Esophagus muscularis mucosa (tissue), 4 donors: ENCODE measurements around the gene CLIC5. TPM values are rescaled to one million over a fixed set of nuclear protein-coding genes. Genes with fewer than 3 reads are reported as not detected.

ENCODE experiments used
- DNase-seq: peaks from one replicate; pipeline ENCODE4 v3.0.0-alpha.2; 2017; ENCODE audit errors: extremely low spot score
- H3K27ac ChIP-seq, 4 donors: fragments of 200-600 bp; sonication (generic); replicated peaks in 1 of 4; 1 replicate in 3 of 4; 2 replicates in 1 of 4; pipeline ENCODE4 v1.5.1; 2016 to 2019; ENCODE audit warnings: mild to moderate bottlenecking in 1 of 4
- H3K27me3 ChIP-seq, 4 donors: fragments of 200-600 bp; sonication (generic); one replicate each; pipeline versions ENCODE4 v1.5.1 to v1.6.0; 2016 to 2019
- H3K36me3 ChIP-seq, 4 donors: fragments of 200-600 bp; sonication (generic); one replicate each; pipeline ENCODE4 v1.5.1; 2016 to 2019
- H3K4me1 ChIP-seq, 4 donors: fragments of 200-600 bp; sonication (generic); one replicate each; pipeline ENCODE4 v1.5.1; 2016 to 2019
- H3K4me3 ChIP-seq, 4 donors: fragments of 200-600 bp; sonication (generic); 1 replicate in 2 of 4; 2 replicates in 2 of 4; pipeline ENCODE4 v1.5.1; 2016 to 2019; ENCODE audit warnings: mild to moderate bottlenecking in 4 of 4, moderate library complexity in 1 of 4
- H3K9me3 ChIP-seq, 4 donors: fragments of 200-600 bp; sonication (generic); 1 replicate in 3 of 4; 2 replicates in 1 of 4; pipeline ENCODE4 v1.5.1; 2016 to 2019
- EP300 ChIP-seq: sonication (generic); formaldehyde crosslinking; IDR thresholded peaks from one replicate; pipeline ENCODE4 v1.6.1; 2017; ENCODE audit warnings: antibody characterized with exemption
- POLR2A ChIP-seq: fragments of 450-650 bp; IDR thresholded peaks from one replicate; pipeline ENCODE4 v1.6.1; 2017; ENCODE audit warnings: antibody characterized with exemption, moderate library complexity, mild to moderate bottlenecking, low read depth
- POLR2AphosphoS5 ChIP-seq, 2 donors: sonication (generic); formaldehyde crosslinking; IDR thresholded peaks; one replicate each; pipeline ENCODE4 v1.6.1; 2017; ENCODE audit warnings: antibody characterized with exemption in 2 of 2
- WGBS: methylation state at CpG from one replicate; pipeline ENCODE4 v1.1.5; 2018; 5-methylcytosine and 5-hydroxymethylcytosine counted together
- intact Hi-C: fragments of 100-400 bp; cut with DNase I; formaldehyde crosslinking; loops from one replicate; pipeline ENCODE4 v1.15.1; 2023
- total RNA-seq, 4 donors: library from RNA; depleted of rRNA; stranded (reverse); fragments of >200 nt; gene quantifications; one replicate each; pipeline versions ENCODE4 v1.1.0 to v1.2.1, GENCODE V29; 2016
- TF ChIP-seq, protein P1 (sequence below), 3 experiments: fragments of 200-600 bp in 2 of 3; fragments of 450-650 bp in 1 of 3; sonication (generic) in 2 of 3; IDR thresholded peaks; one replicate each; pipeline ENCODE4 v1.5.1; 2017 to 2019; ENCODE audit warnings: antibody characterized with exemption in 3 of 3, mild to moderate bottlenecking in 2 of 3, moderate library complexity in 1 of 3

CLIC5 gene
- total RNA-seq, 4 donors from 2014 or later: 5.3 to 7.2 (median 6.3) TPM

DNA sequence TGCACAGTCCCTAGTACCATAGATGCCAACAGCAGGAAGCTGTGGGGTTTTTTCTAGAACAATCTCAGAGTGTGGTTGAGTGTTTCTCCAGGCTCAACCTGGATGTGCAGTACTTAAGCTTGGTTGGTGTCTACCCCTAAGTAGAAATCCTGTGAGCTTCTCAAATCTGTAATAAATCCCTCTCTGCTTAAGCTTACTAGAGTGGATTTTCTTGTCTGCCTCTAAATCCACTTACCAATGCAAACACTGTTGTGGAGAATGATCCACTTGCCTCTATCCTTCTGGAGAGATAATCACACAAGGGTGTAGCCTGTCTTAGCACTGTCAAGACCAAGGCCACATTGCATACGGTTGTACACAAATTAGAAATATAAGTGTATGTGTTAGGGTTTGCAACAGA lies 43.3 kb upstream of the CLIC5 start:
- intact Hi-C loops: no loop called here
- TF ChIP-seq EP300 (no peak), POLR2AphosphoS5 (IDR thresholded peaks at IDR 0.05) (no peak), POLR2A (no peak)
- TF ChIP-seq, protein P1, sequence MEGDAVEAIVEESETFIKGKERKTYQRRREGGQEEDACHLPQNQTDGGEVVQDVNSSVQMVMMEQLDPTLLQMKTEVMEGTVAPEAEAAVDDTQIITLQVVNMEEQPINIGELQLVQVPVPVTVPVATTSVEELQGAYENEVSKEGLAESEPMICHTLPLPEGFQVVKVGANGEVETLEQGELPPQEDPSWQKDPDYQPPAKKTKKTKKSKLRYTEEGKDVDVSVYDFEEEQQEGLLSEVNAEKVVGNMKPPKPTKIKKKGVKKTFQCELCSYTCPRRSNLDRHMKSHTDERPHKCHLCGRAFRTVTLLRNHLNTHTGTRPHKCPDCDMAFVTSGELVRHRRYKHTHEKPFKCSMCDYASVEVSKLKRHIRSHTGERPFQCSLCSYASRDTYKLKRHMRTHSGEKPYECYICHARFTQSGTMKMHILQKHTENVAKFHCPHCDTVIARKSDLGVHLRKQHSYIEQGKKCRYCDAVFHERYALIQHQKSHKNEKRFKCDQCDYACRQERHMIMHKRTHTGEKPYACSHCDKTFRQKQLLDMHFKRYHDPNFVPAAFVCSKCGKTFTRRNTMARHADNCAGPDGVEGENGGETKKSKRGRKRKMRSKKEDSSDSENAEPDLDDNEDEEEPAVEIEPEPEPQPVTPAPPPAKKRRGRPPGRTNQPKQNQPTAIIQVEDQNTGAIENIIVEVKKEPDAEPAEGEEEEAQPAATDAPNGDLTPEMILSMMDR (IDR thresholded peaks at IDR 0.05): no peak
- H3K9me3 ChIP-seq: peaks cover 0 to 3% (median 0%) of the 10 kb centered on the region in 4 donors
- no peak overlapping the region for H3K27ac ChIP-seq
- no peak overlapping the region for H3K4me3 ChIP-seq
- H3K4me1 ChIP-seq: peaks cover 0 to 7% (median 2%) of the 10 kb centered on the region in 4 donors
- no peaks in the 10 kb centered on the region for H3K36me3 ChIP-seq
- H3K27me3 ChIP-seq: no peaks in the 10 kb centered on the region
- 90% methylated on average over 1 of the region's 1 CpG for WGBS
- no peak for DNase-seq

DNA sequence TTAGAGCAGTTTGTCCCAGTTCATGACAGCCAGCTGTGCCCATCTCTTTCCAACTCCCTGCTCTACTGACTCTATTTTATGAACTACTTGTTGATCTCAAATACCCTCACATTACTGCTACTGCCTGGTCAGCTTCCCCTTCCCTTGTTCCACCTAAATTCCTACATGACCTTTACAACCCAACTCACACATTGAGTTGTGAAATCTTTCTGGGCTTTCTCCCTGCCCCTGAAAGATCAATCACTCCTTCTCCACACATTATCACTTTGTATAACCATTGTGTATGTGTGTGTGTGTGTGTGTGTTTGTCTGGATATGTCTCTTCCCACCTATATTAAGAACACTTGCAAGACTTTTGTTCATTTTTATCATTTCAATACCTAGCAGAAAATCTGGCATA lies 42.1 kb upstream of the CLIC5 start:
- DNase-seq: peak; percentile 89
- TF ChIP-seq POLR2A (no peak), EP300 (no peak), POLR2AphosphoS5 (IDR thresholded peaks at IDR 0.05) (no peak)
- TF ChIP-seq, protein P1 (IDR thresholded peaks at IDR 0.05): no peak
- H3K36me3 ChIP-seq: no peaks in the 10 kb centered on the region
- no peaks in the 10 kb centered on the region for H3K9me3 ChIP-seq
- intact Hi-C loops: no loop called here
- no peak overlapping the region for H3K4me3 ChIP-seq
- H3K27ac ChIP-seq: no peak overlapping the region
- H3K4me1 ChIP-seq: peaks cover 0 to 16% (median 5%) of the 10 kb centered on the region in 4 donors
- H3K27me3 ChIP-seq: no peaks in the 10 kb centered on the region

DNA sequence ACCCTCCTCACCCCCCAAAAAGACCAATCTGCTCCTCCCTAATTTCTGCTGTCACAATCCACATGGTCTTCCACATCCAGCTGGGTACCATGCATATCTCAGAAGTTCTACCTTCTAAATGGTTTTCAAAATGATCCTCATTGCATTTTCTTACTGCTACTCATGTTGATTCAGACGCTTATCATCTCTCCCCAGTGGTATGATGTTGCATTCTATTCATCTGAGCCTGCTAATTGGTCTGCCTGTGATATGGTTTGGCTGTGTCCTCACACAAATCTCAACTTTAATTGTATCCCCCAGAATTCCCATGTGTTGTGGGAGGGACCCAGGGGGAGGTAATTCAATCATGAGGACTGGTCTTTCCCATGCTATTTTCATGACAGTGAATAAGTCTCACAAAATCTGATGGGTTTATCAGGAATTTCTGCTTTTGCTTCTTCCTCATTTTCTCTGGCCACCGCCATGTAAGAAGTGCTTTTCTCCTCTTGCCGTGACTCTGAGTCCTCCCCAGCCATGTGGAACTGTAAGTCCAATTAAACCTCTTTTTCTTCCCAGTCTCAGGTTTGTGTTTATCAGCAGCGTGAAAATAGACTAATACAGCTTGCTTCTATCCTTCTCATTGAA lies 41.4 kb upstream of the CLIC5 start:
- intact Hi-C loops: no loop called here
- Histone ChIP-seq H3K4me1 (peaks cover 0 to 23% (median 3%) of the 10 kb centered on the region in 4 donors), H3K27me3 (no peaks in the 10 kb centered on the region), H3K36me3 (no peaks in the 10 kb centered on the region), H3K27ac (no peak overlapping the region), H3K4me3 (no peak overlapping the region), H3K9me3 (no peaks in the 10 kb centered on the region)
- 81% methylated on average over 4 of the region's 4 CpGs for WGBS
- TF ChIP-seq, protein P1 (IDR thresholded peaks at IDR 0.05): no peak
- no peak for TF ChIP-seq EP300
- TF ChIP-seq POLR2AphosphoS5 (IDR thresholded peaks at IDR 0.05): no peak
- no peak for TF ChIP-seq POLR2A
- peak; percentile 50 for DNase-seq

DNA sequence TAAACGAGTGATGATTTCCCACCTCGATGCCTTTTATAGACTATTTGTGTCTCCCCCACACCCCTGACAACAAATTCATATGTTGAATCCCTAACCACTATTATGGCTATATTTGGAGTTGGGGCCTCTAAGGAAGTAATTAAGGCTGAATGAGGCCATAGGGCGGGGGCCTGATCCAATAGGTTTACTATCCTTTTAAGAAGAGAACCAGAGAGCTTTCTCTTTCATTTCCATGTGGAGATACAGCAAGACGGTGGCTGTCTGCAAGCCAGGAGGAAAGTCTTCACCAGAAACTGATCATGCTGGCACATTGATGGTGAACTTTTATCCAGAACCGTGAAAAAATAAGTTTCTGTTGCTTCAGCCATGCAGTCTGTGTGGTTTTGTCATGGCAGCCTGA lies 38.9 kb upstream of the CLIC5 start:
- WGBS: 82% methylated on average over 5 of the region's 5 CpGs
- Histone ChIP-seq H3K36me3 (no peaks in the 10 kb centered on the region), H3K27ac (no peak overlapping the region), H3K4me1 (peaks cover 0 to 28% (median 5%) of the 10 kb centered on the region in 4 donors), H3K9me3 (no peaks in the 10 kb centered on the region), H3K27me3 (no peaks in the 10 kb centered on the region), H3K4me3 (no peak overlapping the region)
- intact Hi-C loops: no loop called here
- no peak for TF ChIP-seq POLR2AphosphoS5 (IDR thresholded peaks at IDR 0.05)
- no peak for TF ChIP-seq EP300
- TF ChIP-seq, protein P1 (IDR thresholded peaks at IDR 0.05): no peak
- TF ChIP-seq POLR2A: no peak
- peak; percentile 47 for DNase-seq
